Activated CD4-positive, CD25-positive, alpha-beta regulatory T cell treated with anti-CD3 and anti-CD28 coated beads, Interleukin-2, amount 50 U/mL, for 72 hours (primary cell): ENCODE measurements around the gene SASH3.
"Not testable (repeated sequence)": the region's sequence is repeated elsewhere in the genome, so short reads cannot be mapped to it uniquely, and the experiment has no call there.

ENCODE experiments used
- DNase-seq: peaks from one replicate; pipeline ENCODE4 v3.0.0; 2021

SASH3 gene

DNA sequence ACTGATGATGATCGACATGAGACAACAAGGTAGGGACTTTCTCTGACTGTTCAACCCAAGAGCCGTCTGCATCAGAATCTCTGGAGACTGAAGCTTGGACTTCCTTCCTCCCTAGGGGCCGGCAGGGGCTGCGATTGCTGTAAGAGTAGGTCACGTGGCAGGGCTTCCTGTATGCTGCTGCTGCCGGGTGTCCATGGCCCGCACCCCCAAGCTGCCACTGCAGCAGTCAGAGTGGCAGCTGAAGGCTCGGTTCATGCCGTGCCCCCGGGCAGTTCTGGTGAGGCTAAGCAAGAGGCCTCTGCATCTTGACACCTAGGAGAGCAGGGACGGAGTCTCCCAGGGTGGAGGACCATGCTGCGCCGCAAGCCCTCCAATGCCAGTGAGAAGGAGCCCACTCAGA, at the start of gene SASH3:
Gene SASH3 (plus strand): TSS at position 203 of the 400 bp plus-strand sequence. CDS start 149 bp downstream, at position 352.
- DNase-seq, result peak; percentile 61

DNA sequence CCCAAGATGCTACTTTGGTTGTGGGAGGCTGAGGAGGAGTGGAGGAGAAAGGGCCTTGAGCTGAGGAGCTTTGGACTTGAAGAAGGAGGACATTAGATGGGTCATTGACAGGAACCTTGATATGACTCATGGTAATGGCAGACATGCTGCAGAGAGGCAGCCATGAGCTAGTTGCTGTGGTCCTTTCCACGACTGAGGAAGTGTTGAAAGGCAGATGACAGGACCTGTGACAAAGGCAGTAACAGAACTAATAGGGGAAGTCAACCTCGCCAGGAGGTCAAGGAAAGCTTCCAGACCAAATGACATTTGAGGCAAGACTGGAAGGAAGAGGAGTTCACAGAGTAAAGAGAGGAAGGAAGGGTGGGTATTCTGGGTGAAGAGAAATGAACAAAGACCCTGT, 48.5 kb upstream of the SASH3 start:
- DNase-seq, result no peak

DNA sequence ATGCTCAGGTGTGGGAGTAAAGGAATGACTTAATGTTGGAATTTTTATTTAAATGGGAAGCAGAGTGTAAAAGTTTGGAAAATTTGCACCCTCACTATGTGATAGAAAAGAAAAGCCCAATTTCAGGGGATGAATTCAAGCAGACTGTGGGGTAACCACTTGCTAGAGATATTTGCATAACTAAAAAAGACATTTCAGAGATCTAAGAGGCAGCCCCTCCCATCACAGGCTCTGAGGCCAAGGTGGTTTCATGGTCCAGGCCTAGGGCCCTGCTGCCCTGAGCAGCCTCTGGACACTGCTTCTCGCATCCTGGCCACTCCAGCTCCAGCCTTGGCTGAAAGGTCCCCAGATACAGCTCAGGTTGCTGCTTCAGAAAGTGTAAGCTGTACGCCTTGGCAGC, 46.9 kb upstream of the SASH3 start:
- no peak for DNase-seq

DNA sequence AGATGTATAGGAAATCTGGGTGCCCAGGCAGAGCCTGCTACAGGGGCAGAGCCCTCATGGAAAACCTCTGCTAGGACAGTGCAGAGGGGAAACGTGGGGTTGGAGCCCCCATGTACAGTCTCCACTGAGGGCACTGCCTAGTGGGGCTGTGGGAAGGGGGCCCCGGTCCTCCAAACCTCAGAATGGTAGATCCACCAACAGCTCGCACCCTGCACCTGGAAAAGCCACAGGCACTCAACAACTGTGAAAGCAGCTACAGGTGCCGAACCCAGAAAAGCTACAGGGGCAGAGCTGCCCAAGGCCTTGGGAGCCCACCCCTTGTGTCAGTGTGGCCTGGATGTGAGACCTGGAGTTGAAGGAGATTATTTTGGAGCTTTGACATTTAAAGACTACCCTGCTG, 46.4 kb upstream of the SASH3 start:
- DNase-seq, result no peak

DNA sequence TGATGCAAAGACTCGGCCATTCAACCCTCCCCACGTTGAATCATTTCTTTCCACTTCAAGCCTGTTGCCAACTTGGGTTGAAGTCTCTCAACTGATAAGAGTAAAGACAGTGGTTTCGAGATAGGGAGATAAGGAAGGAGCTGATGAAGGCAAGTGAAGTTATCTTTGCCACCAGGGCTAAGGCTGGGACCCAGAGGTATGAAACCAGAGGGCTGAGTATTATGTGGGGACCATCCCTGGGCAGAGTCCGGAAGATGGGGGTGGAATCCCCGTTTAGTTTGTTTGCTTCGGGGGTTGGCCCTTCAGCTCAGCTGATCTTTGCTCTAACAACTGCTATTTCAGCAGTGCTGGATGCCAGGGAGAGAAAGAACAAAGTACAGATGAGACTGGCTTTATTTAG, 43.3 kb upstream of the SASH3 start:
- DNase-seq, result no peak

DNA sequence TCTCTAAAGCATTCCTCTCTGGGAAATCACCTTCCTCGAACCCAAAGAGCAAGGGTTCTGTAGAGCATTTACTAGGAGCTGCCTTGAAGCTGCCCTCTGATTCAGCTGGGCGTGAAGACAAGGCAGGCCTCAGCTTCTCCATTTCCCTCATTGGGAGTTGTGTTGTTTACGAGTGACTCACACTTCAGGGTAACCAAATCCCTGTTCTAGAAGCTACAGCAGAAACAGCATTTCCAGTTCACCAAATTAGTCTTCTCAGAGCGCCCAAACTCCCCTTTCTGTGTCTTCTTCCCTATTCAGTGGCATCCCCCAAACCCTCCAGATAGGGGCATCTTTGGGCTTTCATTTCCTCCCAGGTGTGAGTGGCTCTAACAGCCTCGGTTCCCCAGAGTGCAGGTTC, 41.8 kb upstream of the SASH3 start:
- DNase-seq, result no peak

DNA sequence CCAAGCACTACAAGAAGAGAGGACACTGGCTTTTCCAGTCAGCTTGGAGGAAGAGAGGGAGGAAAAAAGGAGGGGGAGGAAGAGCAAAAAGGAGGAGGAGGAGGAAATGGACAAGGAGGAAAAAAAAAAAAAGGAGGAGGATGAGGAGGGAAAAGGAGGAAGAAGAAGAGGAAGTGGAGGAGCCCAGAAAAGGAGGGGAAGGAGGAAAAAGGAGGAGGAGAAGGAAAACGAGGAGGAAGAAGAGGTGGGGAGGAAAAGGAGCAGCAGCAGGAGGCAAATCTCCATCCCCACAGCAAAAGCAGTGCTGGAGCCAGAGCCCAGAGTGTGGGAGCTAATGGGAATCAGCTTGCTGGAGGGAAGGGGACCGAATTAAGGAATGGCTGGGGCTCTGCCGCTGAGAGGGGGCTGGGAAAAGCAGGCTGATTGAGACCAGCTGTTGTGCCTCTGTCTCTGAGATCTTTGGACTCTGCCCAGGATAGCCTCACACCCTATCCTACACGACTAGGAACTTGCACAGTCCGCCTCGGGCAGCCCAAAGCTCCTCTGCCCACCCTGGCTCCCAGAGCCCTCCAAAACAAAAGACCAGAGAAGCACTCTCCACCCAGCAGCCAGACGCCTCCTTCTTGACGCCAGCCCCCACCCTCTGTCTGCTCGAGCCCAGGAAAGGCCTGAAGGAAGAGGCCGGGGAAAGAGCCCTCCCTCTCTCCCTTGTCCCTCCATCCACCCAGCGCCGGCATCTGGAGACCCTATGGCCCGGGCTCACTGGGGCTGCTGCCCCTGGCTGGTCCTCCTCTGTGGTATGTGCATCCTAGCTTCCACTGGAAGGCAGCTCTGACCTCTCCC, 41.1 kb upstream of the SASH3 start, which contains the start of gene XPNPEP2:
Gene XPNPEP2 (plus strand): TSS at position 514 of the 843 bp plus-strand sequence. CDS start 235 bp downstream, at position 749.
- DNase-seq, result no peak

DNA sequence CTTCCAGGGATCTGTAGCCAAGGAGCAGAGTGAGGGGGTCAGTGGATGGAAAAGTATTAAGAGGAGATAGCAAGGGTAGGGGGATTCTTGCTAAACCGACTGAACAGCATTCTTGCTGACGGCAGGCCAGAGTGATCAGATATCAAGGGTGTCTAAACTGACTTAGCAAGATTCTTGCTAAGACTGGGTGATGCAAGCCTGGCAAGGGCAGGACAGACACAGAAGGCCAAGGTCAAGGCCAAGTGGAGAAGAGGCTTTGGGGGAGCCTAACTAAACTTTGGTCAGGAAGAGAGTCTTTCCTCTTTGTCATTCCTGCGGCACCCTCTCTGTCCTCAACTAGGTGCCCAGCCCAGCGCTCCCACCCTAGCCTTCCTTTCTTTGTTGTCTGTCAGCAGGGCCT, 40.2 kb upstream of the SASH3 start:
- DNase-seq, result no peak

DNA sequence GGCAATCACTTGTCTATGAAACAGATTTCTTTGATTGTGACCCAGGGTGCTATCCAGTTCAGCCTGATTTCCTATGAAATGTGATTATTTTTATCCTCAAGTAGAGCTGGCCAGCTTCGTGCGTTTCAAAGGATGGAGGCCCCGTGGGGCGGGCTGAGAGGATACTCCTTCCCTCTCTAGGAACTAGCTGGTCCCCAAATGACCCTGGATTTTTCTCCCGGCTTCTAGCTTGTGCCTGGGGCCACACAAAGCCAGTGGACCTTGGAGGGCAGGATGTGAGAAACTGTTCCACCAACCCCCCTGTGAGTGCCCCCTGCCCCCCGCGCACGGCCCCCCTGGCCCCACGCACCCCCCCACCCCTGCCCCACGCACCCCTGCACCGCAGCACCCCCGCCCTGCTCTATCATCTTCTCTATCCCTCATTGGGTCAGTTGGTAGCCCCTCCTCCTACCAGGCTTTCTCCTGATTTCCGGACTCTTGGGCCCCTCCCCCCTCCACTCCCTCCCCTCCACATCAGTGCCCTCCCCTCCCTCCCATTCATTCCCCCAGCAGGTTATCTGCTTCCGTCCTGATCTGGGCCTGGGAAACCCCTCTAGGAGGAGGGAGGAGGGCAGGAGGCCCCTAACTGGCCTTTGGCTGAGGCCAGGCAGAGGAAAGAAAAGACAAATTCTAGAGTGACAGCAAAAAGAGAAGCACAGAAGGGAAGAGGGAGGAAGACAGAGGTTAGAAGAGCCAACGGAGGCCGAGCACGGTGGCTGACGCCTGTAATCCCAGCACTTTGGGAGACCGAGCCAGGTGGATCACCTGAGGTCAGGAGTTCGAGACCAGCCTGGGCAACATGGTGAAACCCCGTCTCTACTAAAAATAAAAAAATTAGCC, 37.6 kb upstream of the SASH3 start:
- no peak for DNase-seq

DNA sequence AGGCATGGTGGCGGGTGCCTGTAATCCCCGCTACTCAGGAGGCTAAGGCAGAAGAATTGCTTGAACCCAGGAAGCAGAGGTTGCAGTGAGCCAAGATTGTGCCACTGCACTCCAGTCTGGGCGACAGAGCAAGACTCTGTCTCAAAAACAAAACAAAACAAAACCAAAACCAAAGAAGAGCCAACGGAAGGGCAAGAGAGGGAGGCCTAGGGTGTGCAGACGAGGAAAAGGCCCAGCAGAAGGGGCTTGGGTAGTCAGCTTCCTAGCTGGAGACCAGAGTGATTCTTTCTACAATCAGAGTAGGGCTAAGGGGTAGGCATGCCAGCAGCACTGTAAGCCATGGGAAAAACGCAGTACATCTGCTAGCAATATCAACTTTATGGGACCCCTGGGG, 37.0 kb upstream of the SASH3 start:
- DNase-seq, result not testable (repeated sequence)

DNA sequence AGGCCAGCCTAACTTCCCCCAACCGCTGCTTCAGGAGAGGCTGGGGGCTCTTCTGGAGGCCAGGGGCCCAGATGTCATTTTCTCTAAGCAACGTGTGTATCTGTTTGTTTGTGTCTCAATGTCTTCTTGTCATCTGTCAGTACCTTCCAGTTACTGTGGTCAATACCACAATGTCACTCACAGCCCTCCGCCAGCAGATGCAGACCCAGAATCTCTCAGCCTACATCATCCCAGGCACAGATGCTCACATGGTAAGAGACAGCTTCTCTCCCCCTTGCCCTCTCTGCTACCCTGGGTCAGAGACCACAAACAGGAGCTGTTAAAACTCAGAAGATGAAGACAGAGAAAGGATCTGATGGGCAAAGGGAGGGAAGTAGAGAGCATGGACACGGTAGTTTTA, 35.9 kb upstream of the SASH3 start:
- no peak for DNase-seq

DNA sequence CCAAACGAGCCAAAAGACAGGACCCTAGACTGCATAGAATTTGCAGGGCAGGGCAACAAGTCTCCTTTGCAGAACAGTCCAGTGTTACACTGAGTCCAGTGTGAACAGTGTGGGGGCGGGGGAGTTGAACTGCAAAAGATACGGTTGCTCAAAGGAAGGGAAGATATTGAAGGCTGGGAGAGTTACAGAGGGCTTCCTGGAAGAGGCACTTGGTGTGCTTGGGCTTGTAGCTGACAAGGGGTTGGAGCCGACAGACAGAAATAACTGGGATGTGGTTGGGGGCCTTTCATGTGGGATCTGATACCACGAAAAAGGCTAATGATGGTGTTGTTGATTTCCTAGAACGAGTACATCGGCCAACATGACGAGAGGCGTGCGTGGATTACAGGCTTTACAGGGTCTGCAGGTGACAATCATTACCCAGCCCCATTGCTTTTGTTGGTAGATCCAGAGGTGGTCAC, 34.9 kb upstream of the SASH3 start:
- DNase-seq, result no peak

DNA sequence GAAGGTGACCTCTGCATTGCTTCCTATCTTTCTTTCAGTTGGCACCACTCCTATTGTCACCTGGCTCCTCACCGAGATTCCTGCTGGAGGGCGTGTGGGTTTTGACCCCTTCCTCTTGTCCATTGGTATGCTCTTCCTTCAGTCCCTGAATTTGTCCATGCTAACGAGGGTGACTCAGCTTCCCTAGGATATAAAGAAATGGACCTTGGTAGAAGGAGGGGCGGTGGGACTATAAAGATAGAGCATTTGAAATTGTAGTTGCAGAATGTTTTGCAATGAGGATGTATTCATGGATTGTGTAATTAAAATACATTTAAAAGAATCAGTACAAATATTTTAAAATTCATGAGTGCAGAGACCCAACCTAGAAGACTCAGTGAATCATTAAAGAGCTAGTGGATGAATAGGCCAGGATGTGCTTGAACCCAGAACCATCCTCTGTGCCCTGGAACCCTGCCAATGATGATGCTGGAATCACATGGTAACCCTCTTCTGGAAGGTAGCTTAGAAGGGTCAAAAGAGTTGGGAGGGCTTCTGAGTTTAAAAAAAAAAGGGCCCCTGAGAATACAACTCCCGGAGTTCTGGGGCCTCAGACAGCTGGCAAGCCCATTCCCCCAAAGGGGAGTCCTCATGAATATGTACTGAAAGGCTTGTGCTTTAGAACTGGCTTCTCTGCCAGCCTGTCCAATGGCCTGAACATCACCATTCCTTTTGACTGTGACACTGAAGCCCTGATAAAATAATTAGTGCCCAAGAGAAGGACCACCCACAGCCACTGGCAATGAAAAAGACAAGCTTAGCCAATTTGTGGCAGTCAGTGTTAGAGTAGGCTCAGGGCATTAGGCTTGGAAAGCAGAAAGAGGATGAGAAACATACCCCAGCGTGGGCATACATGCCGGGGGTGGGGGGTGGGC, 32.9 kb upstream of the SASH3 start:
- DNase-seq, result no peak

DNA sequence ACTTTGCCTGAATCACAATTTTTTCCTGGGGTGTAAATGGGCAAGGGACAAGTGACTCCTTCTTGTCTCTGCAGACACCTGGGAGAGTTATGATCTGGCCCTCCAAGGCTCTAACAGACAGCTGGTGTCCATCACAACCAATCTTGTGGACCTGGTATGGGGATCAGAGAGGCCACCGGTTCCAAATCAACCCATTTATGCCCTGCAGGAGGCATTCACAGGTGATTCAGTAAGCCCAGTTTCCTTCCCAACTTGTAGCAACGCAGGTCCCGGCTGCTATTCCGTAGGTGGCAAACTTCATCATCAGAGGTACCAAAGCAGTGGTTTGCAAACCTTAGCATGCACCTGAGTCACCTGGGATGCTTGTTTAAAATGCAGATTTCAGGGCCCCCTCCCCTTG, 32.2 kb upstream of the SASH3 start:
- DNase-seq, result no peak

DNA sequence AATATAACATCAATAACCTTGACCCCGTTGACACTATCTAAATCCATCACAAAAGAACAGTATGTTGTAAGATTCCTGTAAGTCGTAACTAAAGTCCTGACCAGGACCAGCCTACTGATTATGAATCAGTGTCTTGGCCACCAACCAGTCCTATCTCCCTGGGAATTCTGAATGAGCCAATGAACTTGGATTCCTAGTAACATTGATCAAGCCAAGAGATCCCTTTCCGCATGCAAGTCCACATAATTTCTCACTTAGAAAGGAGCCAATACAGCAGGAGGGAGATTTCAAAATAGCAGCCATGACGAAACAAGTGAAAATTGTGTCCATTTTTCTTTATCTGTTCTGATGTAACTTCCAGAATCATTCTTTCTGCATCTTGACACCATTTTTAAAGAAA, 31.4 kb upstream of the SASH3 start:
- no peak for DNase-seq

DNA sequence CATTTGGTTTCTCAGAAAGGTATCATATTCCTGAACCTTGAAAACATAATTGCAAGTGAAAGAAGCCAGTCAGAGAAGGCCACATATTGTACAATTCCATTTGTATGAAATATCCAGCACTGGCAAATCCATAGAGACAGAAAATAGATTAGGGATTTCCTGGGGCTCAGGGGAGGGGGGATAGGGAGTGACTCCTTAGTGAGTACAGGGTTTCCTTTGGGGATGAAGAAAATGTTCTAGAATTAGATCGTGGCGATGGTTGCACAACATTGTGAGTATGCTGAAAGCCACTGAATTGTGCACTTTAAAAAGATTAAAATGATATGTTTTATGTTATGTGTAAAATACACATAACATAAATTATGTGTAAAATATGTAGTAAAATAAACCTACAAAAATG, 30.7 kb upstream of the SASH3 start:
- no peak for DNase-seq

DNA sequence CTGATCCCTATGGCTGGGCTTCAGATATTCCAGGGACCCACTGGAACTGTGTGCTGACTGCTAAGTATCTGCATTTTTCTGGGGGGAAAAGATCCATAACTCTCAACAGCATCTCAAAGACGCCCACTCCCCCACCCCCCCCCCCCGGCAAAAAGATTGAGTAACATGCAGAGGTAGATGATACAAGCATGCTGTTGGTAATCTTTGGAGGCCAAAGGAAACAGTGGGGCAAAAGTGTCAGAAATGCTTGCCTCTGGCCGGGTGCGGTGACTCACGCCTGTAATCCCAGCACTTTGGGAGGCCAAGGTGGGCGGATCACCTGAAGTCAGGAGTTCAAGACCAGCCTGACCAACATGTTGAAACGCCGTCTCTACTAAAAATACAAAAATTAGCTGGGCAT, 28.8 kb upstream of the SASH3 start:
- no peak for DNase-seq

DNA sequence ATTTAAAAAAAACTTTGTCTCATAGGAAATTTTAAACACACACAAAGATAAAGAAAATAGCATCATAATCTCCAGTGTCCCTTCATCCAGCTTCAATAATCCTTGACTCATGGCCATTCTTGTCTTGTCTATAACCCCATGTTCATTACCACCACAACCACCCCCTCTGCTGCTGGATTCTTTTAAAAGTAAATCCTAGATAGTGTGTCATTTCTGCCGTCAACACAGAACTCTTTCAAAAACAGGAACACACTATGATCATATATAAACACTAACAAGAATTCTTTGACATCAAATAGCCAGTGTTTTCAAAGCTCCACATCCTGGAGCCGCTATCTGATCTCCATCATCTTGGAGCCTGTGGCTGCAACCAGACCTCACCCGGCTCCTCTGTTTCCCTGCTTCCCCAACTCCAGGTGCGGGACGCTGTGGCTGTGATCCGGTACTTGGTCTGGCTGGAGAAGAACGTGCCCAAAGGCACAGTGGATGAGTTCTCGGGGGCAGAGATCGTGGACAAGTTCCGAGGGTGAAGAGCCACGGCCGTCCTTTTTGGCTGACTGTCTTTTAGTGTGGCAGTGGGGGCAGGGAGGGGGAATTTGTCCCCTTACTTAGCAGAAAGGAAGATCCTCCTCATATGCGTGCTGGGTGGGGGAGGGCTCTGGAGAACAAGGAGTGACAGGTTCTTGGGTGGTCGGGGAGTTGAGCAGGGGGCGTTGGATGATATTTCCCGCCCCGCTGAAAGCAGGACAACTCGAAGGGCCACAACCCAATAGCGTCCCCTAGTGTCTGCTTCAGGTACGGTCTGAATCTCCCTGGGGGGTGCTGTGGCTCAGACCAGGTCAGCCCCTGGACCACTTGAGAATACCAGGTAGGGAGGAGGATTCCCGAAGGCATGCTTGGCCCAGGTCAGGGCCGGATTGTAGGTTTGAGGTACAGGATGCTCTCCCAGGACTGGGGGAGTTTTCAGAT, 25.4 kb upstream of the SASH3 start:
- no peak for DNase-seq

DNA sequence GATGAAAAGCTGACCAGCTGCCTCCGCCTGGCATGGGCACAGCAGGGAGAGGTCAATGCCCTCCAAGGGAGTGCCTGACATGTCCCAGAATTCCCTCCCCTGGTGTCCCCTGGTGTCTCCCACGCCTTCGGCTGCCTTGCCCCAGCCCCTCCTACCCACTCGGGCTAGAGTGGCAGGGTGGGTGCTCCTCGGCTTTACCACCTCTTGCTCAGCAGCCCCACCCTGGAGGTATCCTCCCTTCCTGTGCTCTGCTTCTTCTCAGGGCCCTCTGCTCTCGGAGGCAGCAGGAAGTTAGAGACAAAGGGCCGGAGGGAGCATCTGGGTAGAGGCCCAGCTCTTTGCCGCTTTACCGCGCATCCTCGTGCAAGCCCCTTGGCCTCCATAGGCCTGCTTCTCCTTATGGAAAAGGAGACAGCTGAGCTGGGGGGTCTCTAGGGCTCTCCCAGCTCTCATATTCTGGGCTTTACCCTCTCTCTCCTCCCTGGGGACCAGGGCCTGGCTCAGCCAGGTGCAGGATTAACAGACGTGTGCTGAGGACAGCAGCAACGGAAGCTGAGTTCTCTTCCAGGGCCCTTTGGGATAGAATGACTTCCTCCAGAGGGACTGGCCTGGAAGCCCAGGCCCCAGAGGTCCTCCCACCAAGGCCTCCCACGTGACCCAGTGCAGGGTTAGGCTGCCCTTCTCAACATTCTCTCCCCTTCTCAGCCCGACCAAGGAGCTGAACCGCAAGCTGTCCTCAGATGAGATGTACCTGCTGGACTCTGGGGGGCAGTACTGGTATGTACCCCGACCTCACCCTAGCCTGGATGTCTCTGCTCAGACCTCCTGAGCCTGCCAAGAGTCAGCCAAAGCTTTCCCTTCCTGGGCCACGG, 23.7 kb upstream of the SASH3 start:
- no peak for DNase-seq

DNA sequence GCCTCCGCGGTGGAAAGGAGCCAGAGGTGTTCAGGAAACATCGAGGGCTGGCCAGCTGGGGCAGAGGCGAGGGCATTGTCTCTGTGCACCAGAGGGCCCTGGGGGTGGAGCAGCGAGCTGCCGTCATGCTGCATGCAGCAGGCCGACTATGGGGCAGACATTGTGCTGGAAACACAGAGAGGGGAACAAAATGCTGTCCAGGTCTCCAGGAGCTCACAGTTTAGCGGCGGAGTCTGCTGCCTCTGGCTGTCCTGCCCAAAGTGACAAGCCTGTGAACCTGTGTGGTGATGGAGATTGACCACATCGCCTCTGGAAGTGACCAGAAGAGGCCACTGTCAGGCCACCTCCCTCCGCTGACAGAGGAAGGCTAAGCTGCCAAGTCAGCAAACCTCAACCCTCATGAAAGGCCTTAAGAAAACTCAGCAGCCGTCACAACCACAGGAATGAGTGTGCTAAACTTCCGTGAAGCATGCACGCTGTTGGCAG, 20.1 kb upstream of the SASH3 start:
- DNase-seq, result peak; percentile 55
